ENCODE results near the gene SLC16A9.
"Not testable (repeated sequence)": the region's sequence is repeated elsewhere in the genome, so short reads cannot be mapped to it uniquely, and the experiment has no call there.

SLC16A9 gene

DNA sequence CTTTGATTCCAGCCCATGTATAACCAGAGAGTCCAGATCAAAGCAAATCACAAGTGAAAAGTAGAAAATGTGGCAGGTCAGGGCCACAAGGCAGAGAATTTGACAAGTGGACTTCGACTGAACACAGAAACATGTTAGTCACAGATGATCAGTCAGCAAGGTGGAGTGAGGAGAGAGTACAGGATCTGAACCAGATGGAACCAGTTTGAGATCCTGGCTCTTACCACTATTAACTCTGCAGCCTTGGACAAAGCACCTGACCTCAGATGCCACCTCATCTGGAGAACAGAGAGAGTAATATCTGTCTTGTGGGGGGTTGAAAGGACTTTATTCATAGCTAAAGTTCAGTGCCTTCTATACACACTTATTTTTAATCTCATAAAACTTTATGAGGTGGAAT is 39.2 kb upstream of the SLC16A9 start:
- H3K4me3 ChIP-seq (ENCODE audit: low read depth, low read length) = no peak overlapping the region
- TF ChIP-seq, protein P1, sequence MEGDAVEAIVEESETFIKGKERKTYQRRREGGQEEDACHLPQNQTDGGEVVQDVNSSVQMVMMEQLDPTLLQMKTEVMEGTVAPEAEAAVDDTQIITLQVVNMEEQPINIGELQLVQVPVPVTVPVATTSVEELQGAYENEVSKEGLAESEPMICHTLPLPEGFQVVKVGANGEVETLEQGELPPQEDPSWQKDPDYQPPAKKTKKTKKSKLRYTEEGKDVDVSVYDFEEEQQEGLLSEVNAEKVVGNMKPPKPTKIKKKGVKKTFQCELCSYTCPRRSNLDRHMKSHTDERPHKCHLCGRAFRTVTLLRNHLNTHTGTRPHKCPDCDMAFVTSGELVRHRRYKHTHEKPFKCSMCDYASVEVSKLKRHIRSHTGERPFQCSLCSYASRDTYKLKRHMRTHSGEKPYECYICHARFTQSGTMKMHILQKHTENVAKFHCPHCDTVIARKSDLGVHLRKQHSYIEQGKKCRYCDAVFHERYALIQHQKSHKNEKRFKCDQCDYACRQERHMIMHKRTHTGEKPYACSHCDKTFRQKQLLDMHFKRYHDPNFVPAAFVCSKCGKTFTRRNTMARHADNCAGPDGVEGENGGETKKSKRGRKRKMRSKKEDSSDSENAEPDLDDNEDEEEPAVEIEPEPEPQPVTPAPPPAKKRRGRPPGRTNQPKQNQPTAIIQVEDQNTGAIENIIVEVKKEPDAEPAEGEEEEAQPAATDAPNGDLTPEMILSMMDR (IDR thresholded peaks at IDR 0.05; ENCODE audit: borderline replicate concordance, insufficient read depth, low read depth, low read length) = no peak

DNA sequence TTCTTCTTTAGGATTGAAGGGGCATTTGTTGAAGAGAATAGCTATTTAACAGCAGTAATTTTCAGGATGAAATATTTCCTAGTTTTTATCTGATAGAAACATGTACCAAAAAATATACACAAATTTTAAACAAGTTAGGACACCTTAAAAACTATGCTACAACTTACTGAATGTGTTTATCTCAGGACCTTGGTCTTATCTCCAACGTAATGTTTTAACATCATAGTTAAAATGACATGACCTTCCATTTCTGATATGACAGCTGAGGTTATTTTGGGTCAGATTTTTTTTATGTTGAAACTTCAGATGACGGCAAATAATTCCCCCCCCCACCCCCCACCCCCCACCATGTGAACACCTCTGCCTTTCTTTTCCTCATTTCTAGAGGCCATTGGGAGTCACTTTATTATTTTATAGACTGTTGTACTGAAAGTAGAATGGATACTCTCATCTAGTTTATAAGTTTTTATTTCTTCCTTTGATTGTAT is 35.6 kb upstream of the SLC16A9 start:
- no peak overlapping the region for H3K4me3 ChIP-seq (ENCODE audit: low read depth, low read length)
- TF ChIP-seq, protein P1 (IDR thresholded peaks at IDR 0.05; ENCODE audit: borderline replicate concordance, insufficient read depth, low read depth, low read length) = no peak

DNA sequence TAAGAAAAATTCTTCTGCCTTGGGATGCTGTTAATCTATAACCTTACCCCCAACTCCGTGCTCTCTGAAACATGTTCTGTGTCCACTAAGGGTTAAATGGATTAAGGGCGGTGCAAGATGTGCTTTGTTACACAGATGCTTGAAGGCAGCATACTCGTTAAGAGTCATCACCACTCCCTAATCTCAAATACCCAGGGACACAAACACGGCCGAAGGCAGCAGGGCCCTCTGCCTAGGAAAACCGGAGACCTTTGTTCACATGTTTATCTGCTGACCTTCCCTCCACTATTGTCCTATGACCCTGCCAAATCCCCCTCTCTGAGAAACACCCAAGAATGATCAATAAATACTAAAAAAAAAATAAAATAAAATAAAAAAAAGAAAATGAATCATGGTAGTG is 35.1 kb upstream of the SLC16A9 start:
- not testable (repeated sequence) for H3K4me3 ChIP-seq (ENCODE audit: low read depth, low read length)

DNA sequence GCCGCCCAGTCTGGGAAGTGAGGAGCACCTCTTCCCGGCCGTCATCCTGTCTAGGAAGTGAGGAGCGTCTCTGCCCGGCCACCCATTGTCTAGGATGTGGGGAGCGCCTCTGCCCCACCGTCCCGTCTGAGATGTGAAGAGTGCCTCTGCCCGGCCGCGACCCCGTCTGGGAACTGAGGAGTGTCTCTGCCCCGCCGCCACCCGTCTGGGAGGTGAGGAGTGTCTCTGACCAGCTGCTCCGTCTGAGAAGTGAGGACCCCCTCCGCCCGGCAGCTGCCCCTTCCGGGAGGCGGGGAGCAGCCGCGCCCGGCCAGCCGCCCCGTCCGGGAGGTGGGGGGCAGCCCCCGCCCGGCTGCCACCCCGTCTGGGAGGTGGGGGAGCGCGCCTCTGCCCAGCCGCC is 34.5 kb upstream of the SLC16A9 start:
- not testable (repeated sequence) for H3K4me3 ChIP-seq (ENCODE audit: low read depth, low read length)

DNA sequence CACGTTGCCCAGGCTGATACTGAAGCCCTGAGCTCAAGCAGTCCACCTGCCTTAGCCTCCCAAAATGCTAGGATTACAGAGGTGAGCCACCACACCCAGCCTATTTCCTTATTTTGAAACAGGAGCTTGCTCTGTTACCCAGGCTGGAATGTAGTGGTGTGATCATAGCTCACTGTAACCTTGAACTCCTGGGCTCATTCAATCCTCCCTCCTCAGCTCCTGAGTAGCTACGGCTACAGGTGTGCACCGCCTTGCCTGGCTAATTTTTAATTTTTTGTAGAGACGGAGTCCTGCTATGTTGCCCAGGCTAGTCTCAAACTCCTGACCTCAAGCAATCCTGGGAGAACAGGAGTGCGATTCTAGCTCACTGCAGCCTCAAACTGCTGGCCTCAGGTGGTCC is 31.9 kb upstream of the SLC16A9 start:
- H3K4me3 ChIP-seq (ENCODE audit: low read depth, low read length) = no peak overlapping the region
- TF ChIP-seq, protein P1 (IDR thresholded peaks at IDR 0.05; ENCODE audit: borderline replicate concordance, insufficient read depth, low read depth, low read length) = no peak

DNA sequence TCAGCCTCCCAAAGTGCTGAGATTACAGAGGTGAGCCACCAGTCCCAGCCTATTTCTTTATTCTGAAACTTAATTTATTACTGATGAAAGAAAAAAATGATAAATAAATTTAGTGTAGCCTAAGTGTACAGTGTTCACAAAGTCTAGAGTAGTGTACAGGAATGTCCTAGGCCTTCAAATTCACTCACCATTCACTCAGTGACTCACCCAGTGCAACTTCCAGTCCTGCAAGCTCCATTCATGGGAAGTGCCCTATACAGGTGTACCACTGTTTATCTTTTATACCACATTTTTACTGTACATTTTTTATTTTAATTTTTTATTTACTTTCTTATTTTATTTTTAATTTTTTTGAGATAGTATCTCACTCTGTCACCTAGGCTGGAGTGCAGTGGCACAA is 31.4 kb upstream of the SLC16A9 start:
- TF ChIP-seq, protein P1 (IDR thresholded peaks at IDR 0.05; ENCODE audit: borderline replicate concordance, insufficient read depth, low read depth, low read length) = no peak

DNA sequence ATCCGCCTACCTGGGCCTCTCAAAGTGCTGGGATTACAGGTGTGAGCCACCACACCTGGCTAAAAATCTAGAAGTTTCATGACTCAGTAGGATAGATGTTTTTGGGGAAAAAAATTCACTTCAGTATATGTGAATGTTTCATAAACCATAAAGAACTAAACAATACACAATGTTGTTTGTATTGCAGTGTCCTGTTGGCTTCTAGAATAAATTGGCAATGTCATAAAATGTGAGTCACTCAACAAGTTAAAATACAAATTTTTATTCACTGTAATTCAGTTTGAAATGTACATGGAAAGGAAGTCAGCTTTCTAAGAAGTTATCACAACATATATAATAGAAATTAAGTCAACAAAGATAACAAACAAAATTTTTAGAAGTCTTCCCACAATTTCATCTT is 27.1 kb upstream of the SLC16A9 start:
- H3K4me3 ChIP-seq (ENCODE audit: low read depth, low read length) = no peak overlapping the region
- TF ChIP-seq, protein P1 (IDR thresholded peaks at IDR 0.05; ENCODE audit: borderline replicate concordance, insufficient read depth, low read depth, low read length) = no peak

More for the DNA sequence above, 31.4 kb upstream of the SLC16A9 start:
- no peak overlapping the region for H3K4me3 ChIP-seq (ENCODE audit: low read depth, low read length)

DNA sequence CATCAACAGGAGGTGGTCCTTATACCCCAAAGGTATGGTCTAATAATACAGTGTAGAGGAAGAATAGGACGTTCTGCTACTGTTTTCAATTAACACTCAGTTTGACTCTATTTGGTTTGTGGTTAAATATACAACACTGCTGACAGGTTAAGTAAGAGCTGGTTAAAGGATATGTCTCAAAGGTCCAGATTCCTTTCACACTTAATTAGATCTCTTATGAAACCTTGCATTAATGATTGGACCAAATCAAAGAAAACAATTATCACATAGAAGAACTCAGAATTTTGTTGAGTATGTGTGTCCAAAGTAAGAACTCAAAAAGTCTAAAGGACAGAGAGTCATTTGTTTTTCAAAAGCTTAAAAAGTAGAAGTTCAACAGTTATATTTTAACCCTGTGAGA is 25.6 kb upstream of the SLC16A9 start:
- H3K4me3 ChIP-seq (ENCODE audit: low read depth, low read length) = no peak overlapping the region
- TF ChIP-seq, protein P1 (IDR thresholded peaks at IDR 0.05; ENCODE audit: borderline replicate concordance, insufficient read depth, low read depth, low read length) = no peak
